Gastrocnemius medialis (tissue), 4 donors: ENCODE results near the gene CARD8.

Experiments
- POLR2A ChIP-seq, 2 donors: fragments of 450-650 bp; IDR thresholded peaks; one replicate each; pipeline ENCODE4 v1.6.1; 2017; ENCODE audit warnings: antibody characterized with exemption in 2 of 2, mild to moderate bottlenecking in 2 of 2, moderate library complexity in 2 of 2
- TF ChIP-seq, protein P1 (sequence below), 5 experiments: fragments of 450-650 bp in 3 of 5; fragments of 200-600 bp in 2 of 5; sonication (generic) in 2 of 5; IDR thresholded peaks in 4 of 5; conservative IDR thresholded peaks in 1 of 5; 1 replicate in 4 of 5; 2 replicates in 1 of 5; pipeline ENCODE4 v1.5.1; 2016 to 2019; ENCODE audit warnings: antibody characterized with exemption in 5 of 5, mild to moderate bottlenecking in 3 of 5, moderate library complexity in 3 of 5

GRCh38 chr19:48169578-48169938 lies 86.2 kb downstream of the CARD8 start:
- TF ChIP-seq POLR2A (IDR thresholded peaks at IDR 0.05), result no peak
- TF ChIP-seq, protein P1, sequence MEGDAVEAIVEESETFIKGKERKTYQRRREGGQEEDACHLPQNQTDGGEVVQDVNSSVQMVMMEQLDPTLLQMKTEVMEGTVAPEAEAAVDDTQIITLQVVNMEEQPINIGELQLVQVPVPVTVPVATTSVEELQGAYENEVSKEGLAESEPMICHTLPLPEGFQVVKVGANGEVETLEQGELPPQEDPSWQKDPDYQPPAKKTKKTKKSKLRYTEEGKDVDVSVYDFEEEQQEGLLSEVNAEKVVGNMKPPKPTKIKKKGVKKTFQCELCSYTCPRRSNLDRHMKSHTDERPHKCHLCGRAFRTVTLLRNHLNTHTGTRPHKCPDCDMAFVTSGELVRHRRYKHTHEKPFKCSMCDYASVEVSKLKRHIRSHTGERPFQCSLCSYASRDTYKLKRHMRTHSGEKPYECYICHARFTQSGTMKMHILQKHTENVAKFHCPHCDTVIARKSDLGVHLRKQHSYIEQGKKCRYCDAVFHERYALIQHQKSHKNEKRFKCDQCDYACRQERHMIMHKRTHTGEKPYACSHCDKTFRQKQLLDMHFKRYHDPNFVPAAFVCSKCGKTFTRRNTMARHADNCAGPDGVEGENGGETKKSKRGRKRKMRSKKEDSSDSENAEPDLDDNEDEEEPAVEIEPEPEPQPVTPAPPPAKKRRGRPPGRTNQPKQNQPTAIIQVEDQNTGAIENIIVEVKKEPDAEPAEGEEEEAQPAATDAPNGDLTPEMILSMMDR (IDR thresholded peaks at IDR 0.05 in 4 of 5, conservative IDR thresholded peaks at IDR 0.05 in 1 of 5), result no peak
